CD4-positive, alpha-beta T cell treated with Interleukin-17A for 1 hour (primary cell): ENCODE results near the gene ABCA6.
"Not testable (repeated sequence)": the region's sequence is repeated elsewhere in the genome, so short reads cannot be mapped to it uniquely, and the experiment has no call there.

Source experiments
- DNase-seq: peaks from one replicate; pipeline ENCODE4 v3.0.0-alpha.2; 2020

The ABCA6 gene

GRCh38 chr17:69142175-69142802 lies 594 bp upstream of the ABCA6 start:
- DNase-seq = no peak

DNA sequence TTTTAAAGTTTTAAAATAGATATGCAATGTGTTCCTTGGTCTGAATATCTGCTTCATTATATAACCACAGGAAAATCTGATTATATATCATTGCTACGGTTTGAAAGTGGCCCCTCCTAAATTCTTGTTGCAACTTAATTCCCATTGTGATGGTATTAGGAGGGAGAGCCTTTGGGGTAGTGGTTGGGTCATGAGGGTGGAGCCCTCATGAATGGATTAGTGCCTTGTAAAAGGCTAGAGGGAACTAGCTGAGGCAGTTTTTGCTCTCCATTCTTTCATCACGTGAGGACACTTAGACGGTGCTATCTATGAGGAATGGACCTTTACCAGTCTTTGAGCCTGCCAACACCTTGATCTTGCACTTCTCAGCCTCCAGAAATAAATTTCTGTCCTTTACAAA lies 7.6 kb downstream of the ABCA6 start:
- no peak for DNase-seq

- DNase-seq = no peak
These were observed 10.9 kb downstream of the ABCA6 start for GRCh38 chr17:69130627-69131296.

GRCh38 chr17:69123626-69124025 lies 18.1 kb downstream of the ABCA6 start:
- DNase-seq = no peak

DNA sequence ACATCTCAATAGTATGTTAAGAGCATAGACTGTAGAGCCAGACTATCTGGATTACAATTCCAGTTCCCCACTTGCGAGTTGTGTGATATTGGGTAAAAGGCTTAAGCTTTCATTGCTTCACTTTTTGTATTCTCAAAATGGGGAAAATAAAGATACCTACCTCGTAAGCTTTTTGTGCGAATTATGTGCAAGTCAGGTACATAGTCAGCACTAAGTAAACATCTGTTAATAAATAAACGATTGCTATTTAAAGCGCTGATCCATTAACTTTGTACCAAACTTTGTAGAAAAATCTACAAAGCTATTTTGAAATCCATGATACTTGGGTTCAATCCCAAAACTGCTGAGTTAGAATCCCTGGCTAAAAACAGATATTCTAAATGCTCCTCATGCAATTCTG lies 19.6 kb downstream of the ABCA6 start:
- DNase-seq = no peak

- no peak for DNase-seq
These were observed 23.6 kb downstream of the ABCA6 start for GRCh38 chr17:69117855-69118784.

DNA sequence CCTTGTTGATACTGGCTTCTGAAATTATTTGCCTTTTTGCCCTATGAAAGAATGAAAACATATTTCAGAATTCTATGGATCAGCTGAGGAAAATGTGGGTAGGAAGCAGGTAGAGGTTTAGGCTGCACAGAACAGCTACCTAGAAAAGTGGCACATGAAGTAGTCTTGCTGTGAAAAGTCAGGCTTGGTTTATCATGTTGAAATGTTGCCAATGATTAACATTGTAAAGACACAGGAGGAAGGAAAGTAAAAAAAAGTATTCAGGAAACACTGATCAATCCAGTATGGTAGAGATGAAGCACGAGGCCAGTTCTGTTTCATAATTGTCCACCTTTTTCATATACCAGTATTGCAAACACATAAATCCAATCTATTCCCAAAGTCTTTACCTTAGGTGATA lies 29.9 kb downstream of the ABCA6 start:
- DNase-seq = no peak

GRCh38 chr17:69105907-69106730 lies 35.6 kb downstream of the ABCA6 start:
- DNase-seq = no peak

DNA sequence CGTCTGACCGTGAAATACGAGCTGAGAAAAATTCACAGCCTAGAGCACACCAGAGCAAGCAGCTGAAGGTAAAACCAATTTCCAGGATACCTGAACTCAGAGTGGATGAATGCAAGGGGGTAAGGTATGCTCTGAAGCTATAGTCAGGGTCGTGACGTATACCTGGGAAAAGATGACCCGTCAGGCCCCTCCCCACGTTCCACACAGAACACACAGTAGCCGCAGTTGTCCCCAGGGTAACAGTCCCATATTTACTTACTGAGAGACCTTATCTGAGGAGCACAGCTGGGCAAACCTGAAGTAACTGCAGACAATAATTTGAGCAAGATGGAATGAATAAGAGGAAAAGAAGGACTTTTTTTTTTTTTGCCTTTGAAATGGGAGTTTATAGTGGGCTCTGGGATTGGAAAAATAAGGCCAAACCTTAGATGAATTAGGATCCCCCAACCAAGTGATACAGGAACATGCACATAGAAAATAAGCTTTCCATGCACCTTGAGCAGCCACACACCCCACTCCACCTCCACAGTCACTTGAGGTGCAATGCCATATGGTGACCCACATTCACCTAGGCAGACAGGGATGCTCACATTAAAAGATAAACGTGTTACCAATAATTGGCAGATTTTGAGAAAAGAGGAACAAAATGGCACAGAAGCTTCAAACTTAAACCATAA lies 38.0 kb downstream of the ABCA6 start:
- no peak for DNase-seq

GRCh38 chr17:69098625-69099024 lies 43.1 kb downstream of the ABCA6 start:
- DNase-seq = no peak

GRCh38 chr17:69096541-69096940 lies 45.2 kb downstream of the ABCA6 start:
- no peak for DNase-seq

- DNase-seq = no peak
These were observed 47.7 kb downstream of the ABCA6 start for GRCh38 chr17:69093995-69094394.

- DNase-seq = no peak
These were observed 48.4 kb downstream of the ABCA6 start for GRCh38 chr17:69093279-69093789.

DNA sequence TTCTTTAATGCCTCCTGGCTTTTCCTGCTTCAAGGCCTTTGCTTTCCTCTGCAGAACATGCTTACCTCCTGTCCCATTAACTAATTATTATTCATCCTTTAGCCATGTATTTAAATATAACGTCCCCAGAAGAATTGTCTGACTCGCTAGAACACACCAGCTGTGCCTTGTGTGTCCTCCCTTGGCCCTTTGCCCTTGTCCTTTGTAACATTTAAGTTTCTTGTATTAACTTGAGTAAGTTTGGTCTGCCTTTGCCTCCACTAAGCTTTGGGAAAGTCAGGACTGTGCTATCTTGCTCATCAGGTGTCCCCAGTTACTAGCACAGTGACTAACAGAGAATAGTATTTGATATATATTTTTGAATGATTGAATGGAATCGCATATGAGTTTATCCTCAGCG lies 51.3 kb downstream of the ABCA6 start:
- no peak for DNase-seq

GRCh38 chr17:69088643-69089200 lies 53.0 kb downstream of the ABCA6 start:
- no peak for DNase-seq

DNA sequence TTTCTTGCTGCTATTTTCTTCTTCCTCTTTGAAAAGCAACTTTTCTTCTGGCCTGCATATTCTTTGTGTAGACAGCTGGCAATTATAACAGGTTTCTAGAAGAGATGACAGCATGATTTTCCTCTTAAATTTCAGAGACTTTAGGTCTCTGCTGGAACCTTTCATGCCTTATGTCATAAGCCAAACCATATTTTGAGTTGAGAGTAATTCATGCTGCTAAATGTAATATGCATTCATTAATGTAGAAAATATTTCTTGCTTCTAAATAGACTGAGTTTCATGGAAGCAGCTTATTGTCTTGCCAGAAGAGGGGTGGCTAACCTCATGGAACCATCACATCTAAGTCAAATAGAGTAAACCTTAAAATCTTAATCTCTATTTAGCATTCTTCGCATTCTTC lies 55.1 kb downstream of the ABCA6 start:
- no peak for DNase-seq

DNA sequence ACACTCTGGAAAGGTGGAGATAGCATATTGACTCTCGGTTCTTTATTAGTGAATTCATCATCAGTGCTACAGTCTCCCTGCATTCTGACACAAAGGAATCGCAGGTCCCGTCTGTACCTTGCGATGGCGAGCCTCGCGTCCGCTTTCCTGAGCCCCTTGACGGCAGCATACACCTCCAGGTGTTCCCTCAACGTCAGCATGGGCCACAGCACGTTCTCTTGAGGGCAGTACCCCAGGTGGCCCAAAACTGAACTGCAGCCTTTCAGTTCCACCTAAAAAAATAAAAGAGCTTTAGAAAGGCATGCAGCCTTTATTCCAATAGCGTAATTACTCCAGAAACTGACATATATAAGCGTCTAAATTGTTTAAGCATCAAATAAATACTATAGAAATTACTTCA lies 56.8 kb downstream of the ABCA6 start:
- no peak for DNase-seq

DNA sequence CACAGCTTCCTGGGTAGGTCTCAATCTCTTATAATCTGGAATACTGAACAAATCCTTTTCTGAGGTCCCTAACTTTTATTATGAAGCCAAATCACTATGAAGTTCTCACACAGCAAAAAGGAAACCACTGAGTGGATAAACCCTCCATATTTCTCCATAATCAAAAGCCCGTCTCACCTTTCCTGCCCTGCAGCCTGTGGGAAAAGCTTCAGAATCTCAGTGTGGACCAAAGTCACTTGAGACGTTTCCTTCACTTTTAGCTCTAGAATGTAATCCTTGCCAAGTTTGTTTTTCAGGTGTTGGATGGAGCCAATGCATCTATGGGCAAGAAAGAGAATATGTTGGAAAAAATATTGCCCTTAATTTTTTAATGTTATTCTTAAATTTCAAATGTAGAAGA lies 59.0 kb downstream of the ABCA6 start:
- DNase-seq = no peak

DNA sequence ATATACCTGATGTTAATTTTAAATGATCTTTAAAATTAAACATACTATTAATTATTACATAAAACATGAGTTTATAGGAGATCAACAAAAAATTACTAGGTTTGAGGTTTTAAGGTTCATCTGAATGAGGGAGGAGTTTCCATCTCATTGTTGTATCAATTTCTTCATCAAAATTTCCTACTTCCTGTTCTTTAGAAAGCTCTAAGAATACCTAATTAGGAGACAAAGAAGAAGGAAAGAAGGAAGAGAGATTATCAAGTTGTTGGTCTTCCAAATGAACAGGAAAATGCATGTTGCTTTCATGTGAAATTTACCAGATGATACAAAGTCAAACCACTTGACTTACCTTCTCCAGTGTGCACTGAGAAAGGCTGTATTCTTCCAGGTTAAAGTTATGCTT lies 62.8 kb downstream of the ABCA6 start:
- no peak for DNase-seq

GRCh38 chr17:69075823-69076222 lies 65.9 kb downstream of the ABCA6 start:
- DNase-seq = no peak

- not testable (repeated sequence) for DNase-seq
These were observed 68.3 kb downstream of the ABCA6 start for GRCh38 chr17:69073392-69073791.

DNA sequence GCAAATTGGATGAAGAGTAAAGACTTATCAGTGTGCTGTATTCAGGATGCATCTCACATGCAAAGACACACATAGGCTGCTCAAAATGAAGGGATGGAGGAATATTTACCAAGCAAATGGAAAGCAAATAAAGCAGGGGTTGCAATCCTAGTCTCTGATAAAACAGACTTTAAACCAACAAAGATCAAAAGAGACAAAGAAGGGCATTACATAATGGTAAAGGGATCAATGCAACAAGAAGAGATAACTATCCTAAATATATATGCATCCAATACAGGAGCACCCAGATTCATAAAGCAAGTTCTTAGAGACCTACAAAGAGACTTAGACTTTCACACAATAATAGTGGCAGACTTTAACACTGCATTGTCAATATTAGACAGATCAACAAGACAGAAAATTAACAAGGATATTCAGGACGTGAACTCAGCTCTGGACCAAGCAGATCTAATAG lies 68.9 kb downstream of the ABCA6 start:
- DNase-seq = not testable (repeated sequence)
